Keratinocyte (primary cell): ENCODE data around the gene NR2E3. TPM values are rescaled to one million over a fixed set of nuclear protein-coding genes. Genes with fewer than 3 reads are reported as not detected.

Source experiments
- DNase-seq: peaks from one replicate; pipeline ENCODE4 v3.0.0-alpha.2; 2011; ENCODE audit warnings: low read depth, missing footprints, low spot score
- FAIRE-seq: peaks from 2 replicates; lab custom pipeline; 2011; peaks lifted over from hg19 to GRCh38; lab: Jason Lieb, UNC
- H2AFZ ChIP-seq: 2 replicates; pipeline ENCODE4 v1.6.0; 2012; ENCODE audit warnings: low read length, control low read depth, inconsistent platforms; ENCODE audit not compliant: control insufficient read depth
- H3K27ac ChIP-seq: 2 replicates; pipeline ENCODE4 v1.5.1; 2011; ENCODE audit warnings: low read length; ENCODE audit not compliant: control insufficient read depth, insufficient read depth
- H3K27me3 ChIP-seq: 3 replicates; pipeline ENCODE4 v1.6.0; 2011; ENCODE audit warnings: low read length; ENCODE audit not compliant: control insufficient read depth, insufficient read depth; ENCODE audit errors: extremely low read depth
- H3K36me3 ChIP-seq, 2 experiments: 2 replicates in 1 of 2; 3 replicates in 1 of 2; pipeline ENCODE4 v1.5.1; 2011; ENCODE audit warnings: low read length in 2 of 2, mild to moderate bottlenecking in 1 of 2; ENCODE audit not compliant: control insufficient read depth in 2 of 2, insufficient read depth in 2 of 2; ENCODE audit errors: extremely low read depth in 1 of 2
- H3K4me1 ChIP-seq: 3 replicates; pipeline ENCODE4 v1.5.1; 2011; ENCODE audit warnings: low read length; ENCODE audit not compliant: control insufficient read depth, insufficient read depth; ENCODE audit errors: extremely low read depth
- H3K4me2 ChIP-seq: 3 replicates; pipeline ENCODE4 v1.6.0; 2011; ENCODE audit warnings: low read depth, low read length; ENCODE audit not compliant: control insufficient read depth, insufficient read depth; ENCODE audit errors: extremely low read depth
- H3K4me3 ChIP-seq, 3 experiments: fragments of 200-600 bp in 1 of 3; sonication (generic) in 1 of 3; 2 replicates in 2 of 3; 3 replicates in 1 of 3; pipeline ENCODE4 v1.5.1; 2011 to 2016; ENCODE audit warnings: low read length in 3 of 3, mild to moderate bottlenecking in 3 of 3, control low read depth in 2 of 3, inconsistent platforms in 1 of 3, low read depth in 1 of 3, mixed read lengths in 1 of 3, mixed run types in 1 of 3, moderate library complexity in 1 of 3; ENCODE audit not compliant: control insufficient read depth in 2 of 3, insufficient read depth in 2 of 3; ENCODE audit errors: extremely low read depth in 1 of 3
- H3K79me2 ChIP-seq: 2 replicates; pipeline ENCODE4 v1.6.0; 2012; ENCODE audit warnings: low read length; ENCODE audit not compliant: control insufficient read depth, insufficient read depth
- H3K9ac ChIP-seq: 3 replicates; pipeline ENCODE4 v1.6.0; 2011; ENCODE audit warnings: low read length; ENCODE audit not compliant: control insufficient read depth, insufficient read depth; ENCODE audit errors: extremely low read depth
- H3K9me1 ChIP-seq: 3 replicates; pipeline ENCODE4 v1.6.0; 2011; ENCODE audit warnings: low read length; ENCODE audit not compliant: control insufficient read depth, insufficient read depth; ENCODE audit errors: extremely low read depth
- H3K9me3 ChIP-seq: 2 replicates; pipeline ENCODE4 v1.5.1; 2012; ENCODE audit warnings: low read depth, low read length; ENCODE audit not compliant: control insufficient read depth
- H4K20me1 ChIP-seq: 3 replicates; pipeline ENCODE4 v1.6.0; 2011; ENCODE audit warnings: low read length; ENCODE audit not compliant: control insufficient read depth, insufficient read depth; ENCODE audit errors: extremely low read depth
- CTCF ChIP-seq, 3 experiments: IDR thresholded peaks in 1 of 3; conservative IDR thresholded peaks in 1 of 3; optimal IDR thresholded peaks in 1 of 3; 2 replicates in 2 of 3; 3 replicates in 1 of 3; pipeline versions ENCODE3 to v1.5.1; 2011; ENCODE audit warnings: low read length in 3 of 3, mild to moderate bottlenecking in 3 of 3, moderate library complexity in 2 of 3, control low read depth in 1 of 3, inconsistent platforms in 1 of 3; ENCODE audit not compliant: insufficient read depth in 2 of 3; ENCODE audit errors: extremely low read depth in 1 of 3
- EZH2 ChIP-seq: IDR thresholded peaks from one replicate; pipeline ENCODE4 v1.6.1; 2012; ENCODE audit warnings: inconsistent platforms, mild to moderate bottlenecking, low read length, moderate library complexity
- dilution Hi-C: fragments of 300-500 bp; cut with MboI; formaldehyde crosslinking; loops from one replicate; pipeline ENCODE4 v1.7.0; 2020; ENCODE audit warnings: low sequenced_read_pairs; ENCODE audit not compliant: extremely low pct_ligation_motif_present
- polyA plus RNA-seq, 5 experiments: library from polyadenylated mRNA; depleted of rRNA in 3 of 5; stranded (reverse) in 3 of 5; stranded (forward) in 1 of 5; unstranded in 1 of 5; fragments of >200 nt; gene quantifications; 1 replicate in 1 of 5; 2 replicates in 3 of 5; 3 replicates in 1 of 5; pipeline versions ENCODE4 v1.2.1 to v1.2.3, GENCODE V29; 2011 to 2012; ENCODE audit warnings: missing spikeins in 2 of 5, low read depth in 1 of 5, low replicate concordance in 1 of 5

NR2E3 gene
- polyA plus RNA-seq, 1 donor (not counting 4 experiments of a cell fraction or from before 2014, with no cell fraction given), result 0.46 TPM

GRCh38 chr15:71790081-71790480, 20.3 kb upstream of the NR2E3 start:
- H3K9me1 ChIP-seq, result no peaks in the 10 kb centered on the region
- no peak for TF ChIP-seq EZH2
- no peak for TF ChIP-seq CTCF (optimal IDR thresholded peaks at IDR 0.05 in 1 of 3, IDR thresholded peaks at IDR 0.05 in 1 of 3, conservative IDR thresholded peaks at IDR 0.05 in 1 of 3; ENCODE audit: extremely low read depth in 1 of 3, insufficient read depth in 2 of 3, low read length in 3 of 3)
- no peak overlapping the region for H3K4me2 ChIP-seq
- no peak overlapping the region for H2AFZ ChIP-seq
- H3K9me3 ChIP-seq, result no peaks in the 10 kb centered on the region
- DNase-seq (peak; percentile 13), FAIRE-seq (peak; percentile 13)
- H3K4me1 ChIP-seq, result peaks cover 25% of the 10 kb centered on the region
- H3K27ac ChIP-seq, result no peak overlapping the region
- no peaks in the 10 kb centered on the region for H3K79me2 ChIP-seq
- no peaks in the 10 kb centered on the region for H3K27me3 ChIP-seq
- no peak overlapping the region for H3K4me3 ChIP-seq
- no peak overlapping the region for H3K9ac ChIP-seq
- H4K20me1 ChIP-seq, result no peaks in the 10 kb centered on the region
- dilution Hi-C loops, result no loop called here
- no peaks in the 10 kb centered on the region for H3K36me3 ChIP-seq

GRCh38 chr15:71791975-71792374, 18.4 kb upstream of the NR2E3 start:
- peak overlapping the region; percentile 19 for H3K27ac ChIP-seq
- no peak for FAIRE-seq

More at GRCh38 chr15:71791975-71792374, 18.4 kb upstream of the NR2E3 start:
- no peaks in the 10 kb centered on the region for H3K27me3 ChIP-seq
- dilution Hi-C loops, result no loop called here
- peak overlapping the region; percentile 17 for H3K4me2 ChIP-seq
- no peak overlapping the region for H3K4me3 ChIP-seq
- DNase-seq, result no peak
- H2AFZ ChIP-seq, result no peak overlapping the region
- no peaks in the 10 kb centered on the region for H3K36me3 ChIP-seq
- no peaks in the 10 kb centered on the region for H4K20me1 ChIP-seq
- H3K9me1 ChIP-seq, result no peaks in the 10 kb centered on the region
- no peaks in the 10 kb centered on the region for H3K79me2 ChIP-seq
- H3K9ac ChIP-seq, result no peak overlapping the region
- no peaks in the 10 kb centered on the region for H3K9me3 ChIP-seq
- TF ChIP-seq CTCF (optimal IDR thresholded peaks at IDR 0.05 in 1 of 3, IDR thresholded peaks at IDR 0.05 in 1 of 3, conservative IDR thresholded peaks at IDR 0.05 in 1 of 3; ENCODE audit: extremely low read depth in 1 of 3, insufficient read depth in 2 of 3, low read length in 3 of 3), result no peak
- TF ChIP-seq EZH2, result no peak
- H3K4me1 ChIP-seq, result peaks cover 25% of the 10 kb centered on the region
